ENCODE data around the gene TPM1. TPM values are rescaled to one million over a fixed set of nuclear protein-coding genes. Genes with fewer than 3 reads are reported as not detected.

TPM1 gene
- total RNA-seq, 4 donors from 2014 or later = 5,599 to 7,718 (median 6,496) TPM

DNA sequence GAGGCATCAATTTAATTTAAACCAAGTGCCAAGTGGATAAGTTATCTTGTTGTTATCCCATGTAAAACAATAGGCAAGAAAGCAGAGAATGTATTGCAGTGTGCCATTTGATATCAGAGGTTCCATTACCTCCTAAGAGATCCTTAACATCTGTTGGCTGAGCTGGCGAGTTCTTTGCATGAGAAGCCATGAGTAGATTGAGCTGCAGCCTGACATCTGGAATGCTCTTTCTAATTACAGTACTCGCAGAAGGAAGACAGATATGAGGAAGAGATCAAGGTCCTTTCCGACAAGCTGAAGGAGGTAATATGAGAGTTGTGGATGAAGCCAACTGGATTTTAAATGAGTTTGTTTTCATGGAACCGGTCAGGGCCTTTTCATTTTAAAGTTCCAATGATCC lies 19.4 kb downstream of the TPM1 start:
- Histone ChIP-seq H3K27ac (replicated peaks in 1 of 4) (peak overlapping the region; percentile 67 to 97 (median 96)), H3K4me3 (no peak overlapping the region), H3K4me1 (peaks cover 86 to 100% (median 100%) of the 10 kb centered on the region in 4 donors), H3K9me3 (no peaks in the 10 kb centered on the region), H3K27me3 (no peaks in the 10 kb centered on the region), H3K36me3 (peaks cover 91 to 100% (median 96%) of the 10 kb centered on the region in 4 donors)
- intact Hi-C loops (cut with DNase I) = no loop called here
- TF ChIP-seq EP300 (IDR thresholded peaks at IDR 0.05) = no peak
- no peak for TF ChIP-seq CTCF (IDR thresholded peaks at IDR 0.05)
- TF ChIP-seq POLR2AphosphoS5 (IDR thresholded peaks at IDR 0.05) = peak in 1 of 2 donors; percentile 42
- DNase-seq (ENCODE audit: extremely low spot score) = no peak
- 57% methylated on average over 4 of the region's 4 CpGs for WGBS

DNA sequence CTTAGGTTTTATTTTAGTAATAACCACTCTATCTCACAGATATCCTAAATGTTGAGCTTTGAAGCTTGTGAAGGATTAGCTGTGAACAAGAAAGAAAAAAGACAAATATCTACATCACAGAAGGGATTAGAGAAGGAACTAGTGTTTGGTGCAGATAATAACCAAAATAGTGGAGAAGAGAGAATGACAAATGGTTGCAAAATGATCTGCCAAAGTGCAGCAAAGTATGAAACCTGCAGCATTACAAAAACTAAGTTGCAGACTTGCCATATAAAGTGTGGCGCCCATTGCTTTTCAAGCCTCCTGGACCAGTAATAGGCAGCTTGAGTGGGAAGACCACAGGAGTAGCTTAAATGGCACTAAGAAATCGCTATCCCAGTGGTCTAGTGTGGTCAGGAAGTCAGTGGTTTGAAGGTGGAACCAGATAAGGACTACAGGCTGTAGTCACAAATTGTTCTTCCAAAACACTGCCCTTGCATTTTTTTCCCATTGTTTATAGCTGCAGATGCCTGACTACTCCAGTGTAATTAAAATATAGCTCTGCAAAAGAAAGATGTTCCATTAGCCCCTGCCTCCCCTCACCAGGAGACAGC lies 20.7 kb downstream of the TPM1 start:
- no peak overlapping the region for H3K4me3 ChIP-seq
- no peaks in the 10 kb centered on the region for H3K27me3 ChIP-seq
- peaks cover 92 to 100% (median 97%) of the 10 kb centered on the region in 4 donors for H3K36me3 ChIP-seq
- H3K4me1 ChIP-seq = peaks cover 85 to 100% (median 100%) of the 10 kb centered on the region in 4 donors
- no peaks in the 10 kb centered on the region for H3K9me3 ChIP-seq
- peak overlapping the region; percentile 56 to 97 (median 90) for H3K27ac ChIP-seq (replicated peaks in 1 of 4)
- TF ChIP-seq CTCF (IDR thresholded peaks at IDR 0.05) (no peak), POLR2A (IDR thresholded peaks at IDR 0.05; ENCODE audit: low read depth) (no peak), POLR2AphosphoS5 (IDR thresholded peaks at IDR 0.05) (peak; percentile 49 to 61), EP300 (IDR thresholded peaks at IDR 0.05) (no peak)
- 74% methylated on average over 2 of the region's 2 CpGs for WGBS
- no peak for DNase-seq (ENCODE audit: extremely low spot score)
- intact Hi-C loops (cut with DNase I) = no loop called here

- Histone ChIP-seq H3K36me3 (peaks cover 89 to 100% (median 96%) of the 10 kb centered on the region in 4 donors), H3K27ac (replicated peaks in 1 of 4) (peak overlapping the region; percentile 56 to 97 (median 90)), H3K27me3 (no peaks in the 10 kb centered on the region), H3K9me3 (no peaks in the 10 kb centered on the region), H3K4me3 (no peak overlapping the region), H3K4me1 (peaks cover 78 to 100% (median 98%) of the 10 kb centered on the region in 4 donors)
- intact Hi-C loops (cut with DNase I) = no loop called here
- TF ChIP-seq CTCF (IDR thresholded peaks at IDR 0.05) (no peak), POLR2AphosphoS5 (IDR thresholded peaks at IDR 0.05) (peak; percentile 67 to 86)
- no peak for DNase-seq (ENCODE audit: extremely low spot score)
- 79% methylated on average over 13 of the region's 13 CpGs for WGBS
Measured at GRCh38 chr15:63063877-63064409, 21.4 kb downstream of the TPM1 start.

DNA sequence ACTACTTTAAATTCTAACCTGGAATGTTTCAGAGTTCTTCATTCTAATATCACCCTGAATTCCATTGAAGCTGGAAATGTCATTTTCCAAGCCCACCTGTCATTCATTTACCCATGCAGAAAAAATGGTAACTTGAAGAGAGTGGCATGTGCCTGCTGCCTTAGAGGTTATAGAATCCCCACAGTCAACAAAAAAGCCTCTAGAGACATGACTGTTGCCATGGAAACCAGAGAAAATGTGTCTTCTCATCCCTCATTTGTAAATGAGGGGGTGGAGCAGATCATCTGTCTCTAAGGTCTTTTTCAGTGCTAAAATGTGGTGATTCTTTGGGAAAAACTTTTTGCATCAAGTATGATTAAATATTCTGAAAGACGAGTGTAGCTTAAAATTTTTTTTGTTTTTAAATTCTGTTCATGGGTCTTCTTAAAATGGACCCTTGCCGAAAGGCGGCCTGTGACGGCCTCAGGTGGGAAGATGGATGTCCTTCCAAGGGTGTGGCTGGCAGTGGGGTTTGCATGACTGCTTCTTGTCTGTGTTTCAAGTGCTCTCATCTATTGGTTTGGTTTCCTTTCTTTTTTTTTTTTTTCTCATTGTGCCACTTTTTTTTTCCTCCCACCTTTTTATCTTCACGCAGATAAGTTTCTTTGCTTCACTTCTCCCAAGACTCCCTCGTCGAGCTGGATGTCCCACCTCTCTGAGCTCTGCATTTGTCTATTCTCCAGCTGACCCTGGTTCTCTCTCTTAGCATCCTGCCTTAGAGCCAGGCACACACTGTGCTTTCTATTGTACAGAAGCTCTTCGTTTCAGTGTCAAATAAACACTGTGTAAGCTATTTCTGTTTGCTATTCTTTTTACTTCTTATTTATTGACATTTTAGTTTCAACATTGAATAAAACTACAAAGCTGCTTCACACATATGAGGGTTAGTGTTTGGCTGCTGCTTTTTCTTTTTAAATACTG lies 23.0 kb downstream of the TPM1 start:
- peaks cover 72 to 100% (median 98%) of the 10 kb centered on the region in 4 donors for H3K4me1 ChIP-seq
- TF ChIP-seq POLR2AphosphoS5 (IDR thresholded peaks at IDR 0.05) (peak; percentile 46 to 74), EP300 (IDR thresholded peaks at IDR 0.05) (no peak)
- WGBS = 55% methylated on average over 8 of the region's 8 CpGs
- H3K27me3 ChIP-seq = no peaks in the 10 kb centered on the region
- peaks cover 77 to 99% (median 91%) of the 10 kb centered on the region in 4 donors for H3K36me3 ChIP-seq
- DNase-seq (ENCODE audit: extremely low spot score) = no peak
- intact Hi-C loops (cut with DNase I) = no loop called here
- H3K4me3 ChIP-seq = no peak overlapping the region
- no peaks in the 10 kb centered on the region for H3K9me3 ChIP-seq
- H3K27ac ChIP-seq (replicated peaks in 1 of 4) = peak overlapping the region; percentile 56 to 97 (median 90)

- peak in 1 of 2 donors; percentile 68 for TF ChIP-seq POLR2AphosphoS5 (IDR thresholded peaks at IDR 0.05)
- no peak for TF ChIP-seq CTCF (IDR thresholded peaks at IDR 0.05)
- WGBS = 50% methylated on average over 3 of the region's 3 CpGs
- intact Hi-C loops (cut with DNase I) = no loop called here
- DNase-seq (ENCODE audit: extremely low spot score) = no peak
- Histone ChIP-seq H3K9me3 (no peaks in the 10 kb centered on the region), H3K4me3 (no peak overlapping the region), H3K36me3 (peaks cover 70 to 99% (median 91%) of the 10 kb centered on the region in 4 donors), H3K27ac (replicated peaks in 1 of 4) (peak overlapping the region; percentile 56 to 97 (median 90)), H3K27me3 (no peaks in the 10 kb centered on the region), H3K4me1 (peaks cover 65 to 99% (median 98%) of the 10 kb centered on the region in 4 donors)
Measured at GRCh38 chr15:63066272-63066671, 23.7 kb downstream of the TPM1 start.
